Memory B cell (primary cell): ENCODE measurements around the gene GRM4.

ENCODE experiments used
- ATAC-seq: fragments of 150-1000 bp; cut with Tn5 transposase; 2 replicates; pipeline ENCODE4 v1.10.0; 2021; ENCODE audit warnings: low read depth, mild to moderate bottlenecking, moderate library complexity
- DNase-seq, 2 donors: peaks; one replicate each; pipeline ENCODE4 v3.0.0; 2022; ENCODE audit warnings: low spot score in 2 of 2
- H3K27ac Mint-ChIP-seq: one replicate; pipeline ENCODE4 v1.8.0; 2022; ENCODE audit warnings: mild to moderate bottlenecking, moderate library complexity, mixed read lengths
- H3K27me3 Mint-ChIP-seq: one replicate; pipeline ENCODE4 v1.8.0; 2022; ENCODE audit warnings: mixed read lengths
- H3K36me3 Mint-ChIP-seq: one replicate; pipeline ENCODE4 v1.8.0; 2022; ENCODE audit warnings: mild to moderate bottlenecking, mixed read lengths
- H3K4me1 Mint-ChIP-seq: one replicate; pipeline ENCODE4 v1.8.0; 2022; ENCODE audit warnings: mixed read lengths
- H3K4me3 Mint-ChIP-seq: one replicate; pipeline ENCODE4 v1.8.0; 2022; ENCODE audit warnings: mild to moderate bottlenecking, moderate library complexity, mixed read lengths
- H3K9me3 Mint-ChIP-seq: one replicate; pipeline ENCODE4 v1.8.0; 2022; ENCODE audit warnings: mixed read lengths

The GRM4 gene

DNA sequence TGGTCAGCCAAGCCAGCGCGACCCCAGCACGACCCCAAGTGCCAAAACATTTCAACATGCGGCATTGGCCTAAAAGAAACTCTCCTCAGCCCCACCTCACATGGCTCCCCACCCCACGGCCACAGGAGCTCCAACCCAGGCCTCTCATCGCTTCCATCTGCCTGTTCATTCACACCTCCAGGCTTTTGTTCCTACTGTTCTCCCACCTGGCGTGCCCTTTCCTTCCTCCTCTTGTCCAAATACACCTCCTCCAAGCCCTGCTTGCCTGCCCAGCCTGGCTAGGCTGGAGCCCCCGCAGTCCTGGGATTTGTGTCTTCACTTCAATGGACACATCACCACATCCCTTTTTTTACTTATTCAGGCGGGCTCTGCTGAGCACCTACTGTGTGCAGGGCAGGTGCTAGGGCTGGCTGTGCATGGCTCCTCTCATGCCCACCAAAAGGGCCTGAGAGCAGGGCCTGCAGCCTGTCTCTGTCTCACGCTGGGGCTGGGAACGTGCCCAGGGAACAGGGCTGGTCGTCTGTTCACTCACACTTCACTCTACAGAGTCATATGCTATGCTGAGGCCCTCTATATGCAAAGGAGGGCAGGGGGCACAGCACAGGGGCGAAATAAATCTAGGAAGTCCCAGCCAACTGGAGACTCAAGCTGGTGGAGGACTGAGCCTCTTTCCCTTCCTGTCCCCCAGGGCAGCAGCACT, 61.1 kb downstream of the GRM4 start:
- no peaks in the 10 kb centered on the region for H3K9me3 Mint-ChIP-seq
- H3K4me3 Mint-ChIP-seq: no peak overlapping the region
- peaks cover 11% of the 10 kb centered on the region for H3K27me3 Mint-ChIP-seq
- no peak overlapping the region for H3K27ac Mint-ChIP-seq
- ATAC-seq: no peak
- H3K36me3 Mint-ChIP-seq: no peaks in the 10 kb centered on the region
- H3K4me1 Mint-ChIP-seq: no peaks in the 10 kb centered on the region
- no peak for DNase-seq

DNA sequence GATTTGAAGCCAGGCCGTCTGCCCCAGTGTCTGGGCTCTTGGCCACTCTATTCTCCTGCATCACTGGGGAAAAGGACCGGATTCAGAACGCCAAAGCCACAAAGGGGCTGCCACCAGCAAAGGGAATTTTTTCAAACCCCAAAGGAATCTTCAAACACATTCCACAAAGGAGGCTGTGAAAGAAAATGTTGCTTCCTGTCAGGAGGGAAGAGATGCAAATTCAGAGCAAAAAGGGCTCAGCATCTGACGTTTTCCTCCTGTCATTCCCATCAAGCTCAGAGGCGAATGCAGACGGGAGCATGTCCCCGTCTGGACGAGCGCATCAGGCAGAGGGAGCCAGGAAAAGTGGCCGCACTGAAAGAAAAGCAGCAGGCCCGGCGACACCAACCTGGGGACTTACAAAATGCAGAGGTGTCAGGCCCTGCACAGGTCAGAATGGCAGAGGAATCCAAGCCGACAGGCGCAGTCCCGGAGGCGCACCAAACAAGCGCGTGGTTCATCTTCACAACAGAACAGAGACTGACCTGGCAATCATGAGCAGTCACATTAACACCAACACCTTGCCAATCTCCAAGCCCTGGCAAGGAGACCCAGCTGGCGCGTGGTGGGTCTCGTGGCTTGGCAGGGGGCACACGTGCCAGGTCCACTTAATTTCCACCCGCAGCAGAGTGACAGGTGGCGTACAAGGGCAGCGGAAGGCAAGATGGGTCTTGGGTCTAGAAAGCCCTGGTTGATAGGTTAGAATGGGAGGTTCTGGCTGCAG, 62.8 kb downstream of the GRM4 start:
- no peaks in the 10 kb centered on the region for H3K4me1 Mint-ChIP-seq

DNA sequence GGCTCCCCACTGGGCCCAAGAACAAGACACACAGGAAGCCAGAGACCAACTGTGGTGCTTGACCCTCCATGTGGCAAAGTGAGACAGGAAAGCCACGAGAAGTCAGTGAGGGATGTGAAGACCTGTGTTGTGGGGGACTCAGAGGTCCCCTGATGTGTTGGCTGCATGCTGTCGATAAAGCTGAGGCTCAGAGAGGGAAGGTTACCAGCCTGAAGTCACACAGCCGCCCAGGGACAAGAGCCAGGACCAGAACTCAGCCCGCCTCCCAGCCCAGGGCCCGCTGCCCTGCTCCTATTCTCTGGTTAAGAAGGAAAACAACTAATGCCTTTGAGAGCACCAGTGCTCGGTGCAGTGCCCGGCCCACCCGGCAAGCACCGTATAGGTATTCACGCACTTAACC, 63.5 kb downstream of the GRM4 start:
- no peak for ATAC-seq
- H3K4me1 Mint-ChIP-seq: no peaks in the 10 kb centered on the region
- no peaks in the 10 kb centered on the region for H3K9me3 Mint-ChIP-seq
- H3K27me3 Mint-ChIP-seq: peaks cover 17% of the 10 kb centered on the region
- no peaks in the 10 kb centered on the region for H3K36me3 Mint-ChIP-seq
- no peak for DNase-seq
- H3K27ac Mint-ChIP-seq: no peak overlapping the region
- no peak overlapping the region for H3K4me3 Mint-ChIP-seq

More for the DNA sequence above, 62.8 kb downstream of the GRM4 start:
- Mint-ChIP-seq H3K4me3 (no peak overlapping the region), H3K27ac (no peak overlapping the region), H3K9me3 (no peaks in the 10 kb centered on the region), H3K36me3 (no peaks in the 10 kb centered on the region), H3K27me3 (peaks cover 14% of the 10 kb centered on the region)
- ATAC-seq (no peak), DNase-seq (no peak)

DNA sequence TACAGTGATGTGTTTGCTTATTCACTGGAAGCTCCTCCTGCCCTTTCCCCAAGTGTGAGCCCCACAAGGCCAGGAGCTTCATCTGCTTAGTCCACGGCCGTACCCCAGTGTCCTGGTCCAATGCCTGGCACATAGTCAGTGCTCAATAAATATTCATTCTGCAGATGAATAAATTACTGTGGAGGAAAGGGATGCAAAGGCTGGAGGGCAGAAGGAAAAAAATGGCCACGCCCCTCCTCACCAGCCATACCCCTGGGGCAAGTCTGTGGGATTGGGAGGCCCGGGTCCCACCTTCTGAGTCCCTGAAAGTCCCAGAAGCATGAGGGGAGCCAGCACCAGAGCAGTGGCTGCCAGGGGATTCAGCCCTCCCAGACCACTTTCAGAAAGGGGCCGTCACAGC, 65.5 kb downstream of the GRM4 start:
- H3K4me1 Mint-ChIP-seq: no peaks in the 10 kb centered on the region
- no peak for ATAC-seq
- no peaks in the 10 kb centered on the region for H3K9me3 Mint-ChIP-seq
- H3K4me3 Mint-ChIP-seq: no peak overlapping the region
- no peak overlapping the region for H3K27ac Mint-ChIP-seq
- DNase-seq: no peak
- no peaks in the 10 kb centered on the region for H3K36me3 Mint-ChIP-seq
- peaks cover 20% of the 10 kb centered on the region for H3K27me3 Mint-ChIP-seq

GRCh38 chr6:34079899-34080298, 66.0 kb downstream of the GRM4 start:
- no peak for ATAC-seq
- DNase-seq: no peak
- H3K4me1 Mint-ChIP-seq: no peaks in the 10 kb centered on the region
- H3K27me3 Mint-ChIP-seq: peaks cover 22% of the 10 kb centered on the region
- no peaks in the 10 kb centered on the region for H3K36me3 Mint-ChIP-seq
- no peaks in the 10 kb centered on the region for H3K9me3 Mint-ChIP-seq
- H3K4me3 Mint-ChIP-seq: no peak overlapping the region
- no peak overlapping the region for H3K27ac Mint-ChIP-seq

DNA sequence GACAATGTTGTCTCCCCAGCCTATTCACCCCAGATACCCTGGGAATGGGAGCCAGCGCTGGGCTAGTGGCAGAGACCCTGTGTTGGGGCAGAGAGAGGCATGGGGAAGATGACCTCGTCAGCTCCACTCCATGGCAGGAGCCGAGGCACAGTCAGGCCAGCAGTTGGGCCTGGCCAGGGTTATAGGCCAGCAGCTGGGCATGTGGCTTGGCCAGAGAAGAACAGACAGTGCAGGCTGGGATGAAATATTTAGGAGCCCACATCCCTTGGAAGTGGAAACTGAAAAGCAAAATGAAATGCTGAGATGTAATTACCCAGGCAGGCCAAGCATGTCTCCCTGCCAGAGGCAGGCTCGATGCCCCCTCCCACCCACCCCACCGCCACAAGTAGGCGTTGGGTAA, 70.0 kb downstream of the GRM4 start:
- H3K36me3 Mint-ChIP-seq: no peaks in the 10 kb centered on the region
- no peak overlapping the region for H3K4me3 Mint-ChIP-seq
- ATAC-seq: no peak

GRCh38 chr6:34074064-34074742, 71.7 kb downstream of the GRM4 start:
- Mint-ChIP-seq H3K4me3 (no peak overlapping the region), H3K4me1 (no peaks in the 10 kb centered on the region), H3K9me3 (no peaks in the 10 kb centered on the region), H3K27me3 (peaks cover 10% of the 10 kb centered on the region), H3K36me3 (no peaks in the 10 kb centered on the region), H3K27ac (no peak overlapping the region)
- DNase-seq: no peak
- ATAC-seq: no peak

More for the DNA sequence above, 70.0 kb downstream of the GRM4 start:
- Mint-ChIP-seq H3K27ac (no peak overlapping the region), H3K4me1 (no peaks in the 10 kb centered on the region), H3K9me3 (no peaks in the 10 kb centered on the region), H3K27me3 (peaks cover 18% of the 10 kb centered on the region)
- DNase-seq: no peak

GRCh38 chr6:34073540-34073939, 72.3 kb downstream of the GRM4 start:
- Mint-ChIP-seq H3K4me3 (no peak overlapping the region), H3K9me3 (no peaks in the 10 kb centered on the region), H3K27ac (no peak overlapping the region), H3K4me1 (no peaks in the 10 kb centered on the region), H3K36me3 (no peaks in the 10 kb centered on the region), H3K27me3 (peaks cover 8% of the 10 kb centered on the region)
- DNase-seq (no peak), ATAC-seq (no peak)

DNA sequence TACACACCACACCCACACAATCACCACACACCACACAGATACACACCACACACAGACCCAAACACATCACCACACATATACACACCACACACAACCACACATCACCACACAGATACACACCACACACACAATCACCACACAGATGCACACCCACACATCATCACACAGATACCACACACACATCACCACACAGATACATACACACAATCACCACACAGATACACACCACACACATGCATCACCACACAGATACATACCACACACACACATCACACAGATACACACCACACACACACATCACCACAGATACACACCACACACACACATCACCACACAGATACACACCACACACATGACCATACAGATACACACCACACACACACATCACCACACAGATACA, 73.2 kb downstream of the GRM4 start:
- Mint-ChIP-seq H3K27me3 (peaks cover 8% of the 10 kb centered on the region), H3K27ac (no peak overlapping the region), H3K9me3 (no peaks in the 10 kb centered on the region), H3K4me1 (no peaks in the 10 kb centered on the region), H3K36me3 (no peaks in the 10 kb centered on the region), H3K4me3 (no peak overlapping the region)
- ATAC-seq (no peak), DNase-seq (no peak)

DNA sequence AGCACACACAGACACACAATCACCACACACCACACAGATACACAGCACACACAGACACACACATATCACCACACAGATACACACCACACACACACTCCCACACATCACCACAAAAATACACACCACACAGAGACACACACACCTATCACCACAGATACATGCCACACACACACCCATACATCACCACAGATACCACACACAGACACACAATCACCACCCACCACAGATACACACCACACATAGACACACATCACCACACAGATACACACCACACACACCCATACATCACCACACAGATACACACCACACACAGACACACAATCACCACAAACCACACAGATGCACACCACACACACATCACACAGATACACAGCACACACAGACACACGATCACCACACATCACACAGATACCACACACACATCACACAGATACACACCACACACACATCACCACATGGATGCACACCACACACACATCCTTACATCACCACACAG, 74.0 kb downstream of the GRM4 start:
- peaks cover 8% of the 10 kb centered on the region for H3K27me3 Mint-ChIP-seq
- DNase-seq (no peak), ATAC-seq (no peak)
- H3K36me3 Mint-ChIP-seq: no peaks in the 10 kb centered on the region
- no peaks in the 10 kb centered on the region for H3K4me1 Mint-ChIP-seq
- no peak overlapping the region for H3K27ac Mint-ChIP-seq
- H3K9me3 Mint-ChIP-seq: no peaks in the 10 kb centered on the region
- no peak overlapping the region for H3K4me3 Mint-ChIP-seq

- Mint-ChIP-seq H3K4me3 (no peak overlapping the region), H3K36me3 (no peaks in the 10 kb centered on the region)
- ATAC-seq: no peak
These were observed 74.6 kb downstream of the GRM4 start for GRCh38 chr6:34071136-34071883.

GRCh38 chr6:34070315-34071135, 75.4 kb downstream of the GRM4 start:
- Mint-ChIP-seq H3K9me3 (no peaks in the 10 kb centered on the region), H3K36me3 (no peaks in the 10 kb centered on the region), H3K27me3 (peaks cover 9% of the 10 kb centered on the region), H3K4me3 (no peak overlapping the region), H3K4me1 (no peaks in the 10 kb centered on the region), H3K27ac (no peak overlapping the region)
- DNase-seq (no peak), ATAC-seq (no peak)

More at GRCh38 chr6:34071136-34071883, 74.6 kb downstream of the GRM4 start:
- Mint-ChIP-seq H3K4me1 (no peaks in the 10 kb centered on the region), H3K27ac (no peak overlapping the region), H3K9me3 (no peaks in the 10 kb centered on the region), H3K27me3 (peaks cover 9% of the 10 kb centered on the region)
- no peak for DNase-seq

- no peaks in the 10 kb centered on the region for H3K36me3 Mint-ChIP-seq
- peaks cover 11% of the 10 kb centered on the region for H3K27me3 Mint-ChIP-seq
These were observed 77.3 kb downstream of the GRM4 start for GRCh38 chr6:34068462-34069044.

More at GRCh38 chr6:34068462-34069044, 77.3 kb downstream of the GRM4 start:
- H3K4me1 Mint-ChIP-seq: no peaks in the 10 kb centered on the region
- H3K4me3 Mint-ChIP-seq: no peak overlapping the region
- no peaks in the 10 kb centered on the region for H3K9me3 Mint-ChIP-seq
- no peak for ATAC-seq
- no peak for DNase-seq
- no peak overlapping the region for H3K27ac Mint-ChIP-seq
